ENCODE measurements around the gene TMPRSS9. TPM values are rescaled to one million over a fixed set of nuclear protein-coding genes. Genes with fewer than 3 reads are reported as not detected.
A peak's percentile ranks its signal among the peaks of the same experiment; 100 is the strongest.

The TMPRSS9 gene
- total RNA-seq, 1 experiment from 2014 or later: not detected

GRCh38 chr19:2365201-2365970, 5.3 kb downstream of the TMPRSS9 start:
- TF ChIP-seq EZH2 (IDR thresholded peaks at IDR 0.05; ENCODE audit: borderline replicate concordance, low read depth, low read length, poor library complexity, severe bottlenecking) (no peak), CTCF (conservative IDR thresholded peaks at IDR 0.05; ENCODE audit: low read depth, low read length) (no peak)
- no TSS peak for BruUV-seq (replicated peaks)
- ChIA-PET POLR2A (ENCODE audit: low non-redundant PET) (interaction anchor here (0.6 to 0.7 kb wide), 2 partner anchors 10 to 107 kb away, joined by 3 to 7 read pairs; no protein-coding TSS in a partner anchor), CTCF (interaction anchor here (0.6 kb wide), 2 partner anchors 112 to 480 kb away, joined by 3 to 9 read pairs; partner anchors contain the start of gene ABHD17A)
- H3K9me3 ChIP-seq (ENCODE audit: low read depth, low read length, poor library complexity, severe bottlenecking): no peaks in the 10 kb centered on the region
- H3K27ac ChIP-seq (ENCODE audit: low read depth, low read length, poor library complexity, severe bottlenecking): no peak overlapping the region
- intact Hi-C loops (cut with micrococcal nuclease; ENCODE audit: unreplicated experiment): no loop called here
- no peaks in the 10 kb centered on the region for H3K4me1 ChIP-seq (ENCODE audit: insufficient read depth, low read length, poor library complexity, severe bottlenecking)
- DNase-seq (ENCODE audit: low spot score): peak; percentile 45
- no peaks in the 10 kb centered on the region for H3K36me3 ChIP-seq (ENCODE audit: insufficient read depth, low read length, poor library complexity, severe bottlenecking)
- H3K4me3 ChIP-seq (ENCODE audit: low read depth, low read length, poor library complexity, severe bottlenecking): no peak overlapping the region
- H3K27me3 ChIP-seq (replicated peaks; ENCODE audit: insufficient read depth, low read depth, low read length, poor library complexity): peaks cover 5% of the 10 kb centered on the region

GRCh38 chr19:2371656-2372055, 11.6 kb downstream of the TMPRSS9 start:
- no peaks in the 10 kb centered on the region for H3K36me3 ChIP-seq (ENCODE audit: insufficient read depth, low read length, poor library complexity, severe bottlenecking)
- no peak overlapping the region for H3K4me3 ChIP-seq (ENCODE audit: low read depth, low read length, poor library complexity, severe bottlenecking)
- intact Hi-C loops (cut with micrococcal nuclease; ENCODE audit: unreplicated experiment): no loop called here
- H3K27me3 ChIP-seq (replicated peaks; ENCODE audit: insufficient read depth, low read depth, low read length, poor library complexity): no peaks in the 10 kb centered on the region
- H3K9me3 ChIP-seq (ENCODE audit: low read depth, low read length, poor library complexity, severe bottlenecking): no peaks in the 10 kb centered on the region
- no peak for DNase-seq (ENCODE audit: low spot score)
- ChIA-PET POLR2A (ENCODE audit: low non-redundant PET) (interaction anchor here (0.7 kb wide), 1 partner anchor 9 kb away, joined by 5 read pairs; no protein-coding TSS in a partner anchor), CTCF (no interaction called here)
- no peaks in the 10 kb centered on the region for H3K4me1 ChIP-seq (ENCODE audit: insufficient read depth, low read length, poor library complexity, severe bottlenecking)
- no peak for TF ChIP-seq CTCF (conservative IDR thresholded peaks at IDR 0.05; ENCODE audit: low read depth, low read length)
- no peak for TF ChIP-seq EZH2 (IDR thresholded peaks at IDR 0.05; ENCODE audit: borderline replicate concordance, low read depth, low read length, poor library complexity, severe bottlenecking)
- BruUV-seq (replicated peaks): no TSS peak
- no peak overlapping the region for H3K27ac ChIP-seq (ENCODE audit: low read depth, low read length, poor library complexity, severe bottlenecking)

- BruUV-seq (replicated peaks): no TSS peak
- DNase-seq (ENCODE audit: low spot score): no peak
- no peaks in the 10 kb centered on the region for H3K27me3 ChIP-seq (replicated peaks; ENCODE audit: insufficient read depth, low read depth, low read length, poor library complexity)
- CTCF ChIA-PET: no interaction called here
- intact Hi-C loops (cut with micrococcal nuclease; ENCODE audit: unreplicated experiment): no loop called here
- no peak overlapping the region for H3K4me3 ChIP-seq (ENCODE audit: low read depth, low read length, poor library complexity, severe bottlenecking)
- TF ChIP-seq EZH2 (IDR thresholded peaks at IDR 0.05; ENCODE audit: borderline replicate concordance, low read depth, low read length, poor library complexity, severe bottlenecking) (no peak), CTCF (conservative IDR thresholded peaks at IDR 0.05; ENCODE audit: low read depth, low read length) (no peak)
- POLR2A ChIA-PET (ENCODE audit: low non-redundant PET): interaction anchor here (0.7 kb wide), 1 partner anchor 9 kb away, joined by 5 read pairs; no protein-coding TSS in a partner anchor
- no peak overlapping the region for H3K27ac ChIP-seq (ENCODE audit: low read depth, low read length, poor library complexity, severe bottlenecking)
- no peaks in the 10 kb centered on the region for H3K4me1 ChIP-seq (ENCODE audit: insufficient read depth, low read length, poor library complexity, severe bottlenecking)
- H3K9me3 ChIP-seq (ENCODE audit: low read depth, low read length, poor library complexity, severe bottlenecking): no peaks in the 10 kb centered on the region
- H3K36me3 ChIP-seq (ENCODE audit: insufficient read depth, low read length, poor library complexity, severe bottlenecking): no peaks in the 10 kb centered on the region
Measured at GRCh38 chr19:2372076-2372612, 12.1 kb downstream of the TMPRSS9 start.
